Measurements from ENCODE around the gene MAPK6.

Gene MAPK6

GRCh38 chr15:52018693-52019393 is at the start of gene MAPK6:
Gene MAPK6, plus strand, starts transcription at chr15:52019219. Its CDS starts 27,242 bp downstream, at chr15:52046461.
- H3K27ac ChIP-seq: peak within 1 kb of the TSS; percentile 99
- TF ChIP-seq ZFX (IDR thresholded peaks at IDR 0.05) (no peak), CTCF (conservative IDR thresholded peaks at IDR 0.05) (no peak)

GRCh38 chr15:51969728-51970127 is 49.3 kb upstream of the MAPK6 start:
- peak overlapping the region; percentile 100 for H3K27ac ChIP-seq
- TF ChIP-seq CTCF (conservative IDR thresholded peaks at IDR 0.05) (no peak), ZFX (IDR thresholded peaks at IDR 0.05) (no peak)

GRCh38 chr15:51970132-51970817 is 48.7 kb upstream of the MAPK6 start:
- no peak for TF ChIP-seq ZFX (IDR thresholded peaks at IDR 0.05)
- TF ChIP-seq CTCF (conservative IDR thresholded peaks at IDR 0.05): no peak
- peak overlapping the region; percentile 100 for H3K27ac ChIP-seq

GRCh38 chr15:51971032-51971374 is 48.0 kb upstream of the MAPK6 start:
- peak overlapping the region; percentile 100 for H3K27ac ChIP-seq
- no peak for TF ChIP-seq ZFX (IDR thresholded peaks at IDR 0.05)
- no peak for TF ChIP-seq CTCF (conservative IDR thresholded peaks at IDR 0.05)

GRCh38 chr15:51971375-51972133 is 47.5 kb upstream of the MAPK6 start, which contains the start of gene LEO1:
Gene LEO1, minus strand, starts transcription at chr15:51971778. Its CDS starts 33 bp downstream, at chr15:51971745.
- TF ChIP-seq CTCF (conservative IDR thresholded peaks at IDR 0.05): no peak; the same call in 1 of the 2 replicates
- TF ChIP-seq ZFX (IDR thresholded peaks at IDR 0.05): no peak
- H3K27ac ChIP-seq: peak within 1 kb of the TSS; percentile 100

GRCh38 chr15:51973220-51973619 is 45.8 kb upstream of the MAPK6 start:
- H3K27ac ChIP-seq: no peak overlapping the region
- no peak for TF ChIP-seq ZFX (IDR thresholded peaks at IDR 0.05)
- TF ChIP-seq CTCF (conservative IDR thresholded peaks at IDR 0.05): no peak

GRCh38 chr15:51973775-51974174 is 45.2 kb upstream of the MAPK6 start:
- H3K27ac ChIP-seq: no peak overlapping the region
- TF ChIP-seq CTCF (conservative IDR thresholded peaks at IDR 0.05) (no peak), ZFX (IDR thresholded peaks at IDR 0.05) (no peak)
